ENCODE data around the gene ATCAY.
"Not testable (repeated sequence)": the region's sequence is repeated elsewhere in the genome, so short reads cannot be mapped to it uniquely, and the experiment has no call there.

The ATCAY gene

DNA sequence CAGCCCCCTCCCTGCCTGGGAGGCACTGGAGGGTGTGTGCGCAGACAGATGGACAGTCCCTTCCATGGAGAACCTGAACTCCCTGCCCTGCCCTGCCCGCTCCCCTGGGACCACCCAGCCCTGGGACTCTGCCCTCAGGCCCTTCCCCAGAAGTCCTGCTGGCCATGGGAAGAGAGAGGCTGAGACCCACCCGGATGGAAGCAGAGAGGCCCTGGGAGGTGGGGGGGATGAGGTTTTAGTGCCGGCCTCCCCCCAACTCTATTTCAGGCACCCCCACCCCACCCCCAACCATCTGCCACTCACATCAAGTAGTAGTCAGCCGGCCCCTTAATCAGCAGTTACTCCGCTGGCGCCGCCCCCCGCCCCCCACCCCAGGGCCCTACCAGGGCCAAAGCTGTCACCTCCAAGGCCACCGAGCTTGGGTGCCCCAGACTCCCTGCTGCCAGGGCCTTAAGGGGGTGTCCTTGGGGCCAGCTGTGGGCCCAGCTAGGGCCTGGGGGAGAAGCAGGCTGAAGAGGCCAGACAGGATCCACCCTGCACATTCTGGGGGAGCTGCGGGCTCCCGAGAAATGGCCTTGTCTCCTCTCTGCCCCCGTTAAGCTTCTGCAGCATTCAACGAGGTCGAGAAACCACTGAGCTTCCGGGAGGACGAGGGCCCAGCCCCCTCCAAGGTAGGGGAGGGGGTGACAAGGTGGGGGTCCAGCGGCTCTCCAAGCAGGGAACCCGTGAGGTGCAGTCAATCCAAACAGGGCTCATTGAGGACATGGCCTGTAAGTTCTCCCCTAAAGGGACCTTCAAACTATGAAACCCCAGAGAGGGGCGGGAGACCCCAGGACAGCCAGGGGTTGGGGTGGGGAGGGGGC, 69.7 kb downstream of the ATCAY start:
- DNase-seq (ENCODE audit: low spot score), result no peak

DNA sequence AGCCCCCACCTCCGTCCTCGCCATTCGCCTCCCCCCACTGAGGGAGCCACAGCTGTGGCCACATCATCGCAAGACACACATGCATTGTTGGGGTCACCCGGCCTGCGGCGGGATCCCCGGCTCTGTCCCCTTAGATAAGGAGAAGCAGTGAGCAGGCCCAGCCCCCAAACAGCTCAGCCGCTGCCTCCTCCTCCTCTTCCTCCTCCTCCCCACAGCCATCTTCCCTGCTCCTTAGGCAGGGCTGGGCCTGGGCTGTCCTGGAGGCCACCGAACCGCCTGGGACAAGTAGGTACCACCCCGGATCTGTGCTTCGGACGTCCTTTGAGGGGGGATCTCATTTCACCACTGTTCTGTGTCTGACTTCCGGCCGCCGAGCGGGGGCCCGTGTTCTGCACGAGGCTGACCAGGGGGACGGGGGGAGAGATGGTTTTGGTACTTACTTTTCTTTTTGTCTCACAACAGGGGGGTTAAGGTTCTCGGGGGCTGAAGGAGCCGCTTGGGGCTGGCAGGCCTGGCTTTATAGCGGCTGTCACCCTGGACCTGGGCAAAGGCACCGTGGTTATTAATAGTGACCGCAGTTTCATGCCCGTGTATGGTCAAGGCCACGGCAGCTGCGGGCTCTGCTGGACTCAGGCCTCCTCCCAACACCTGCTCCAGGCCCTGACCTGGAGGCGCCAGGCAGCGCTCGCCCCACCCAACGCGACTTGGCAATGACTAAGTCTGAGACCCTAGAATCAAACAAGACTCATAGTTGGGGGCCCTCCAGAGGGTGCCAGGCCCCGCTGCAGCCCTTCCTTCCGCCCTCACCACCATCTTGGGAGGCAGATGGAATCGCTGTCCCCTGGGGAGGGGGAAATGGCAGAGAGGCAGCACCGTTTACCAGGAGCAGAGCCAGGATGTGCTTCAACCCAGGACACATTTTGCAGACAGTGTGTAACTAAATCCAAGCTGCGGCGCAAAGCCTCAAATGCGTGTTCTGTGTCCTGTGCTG, 70.7 kb downstream of the ATCAY start:
- peak; percentile 63 for DNase-seq (ENCODE audit: low spot score)

DNA sequence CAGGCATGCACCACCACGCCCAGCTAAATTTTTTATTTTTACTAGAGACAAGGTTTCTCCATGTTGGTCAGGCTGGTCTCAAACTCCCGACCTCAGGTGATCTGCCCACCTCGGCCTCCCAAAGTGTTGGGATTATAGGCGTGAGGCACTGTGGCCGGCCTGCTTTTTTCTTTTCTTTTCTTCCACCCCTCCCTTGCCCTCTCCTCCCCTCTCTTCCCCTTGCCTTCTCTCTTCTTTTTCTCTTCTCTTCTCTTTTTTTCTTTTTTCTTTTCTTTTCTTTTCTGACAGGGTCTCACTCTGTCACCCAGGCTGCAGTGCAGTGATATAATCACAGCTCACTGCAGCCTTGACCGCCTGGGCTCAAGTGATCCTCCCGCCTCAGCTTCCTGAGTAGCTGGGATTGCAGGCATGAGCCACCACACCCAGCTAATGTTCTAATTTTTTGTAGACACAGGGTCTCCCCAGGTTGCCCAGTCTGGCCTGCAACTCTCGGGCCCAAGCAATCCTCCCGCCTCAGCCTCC, 72.3 kb downstream of the ATCAY start:
- DNase-seq (ENCODE audit: low spot score), result not testable (repeated sequence)

- no peak for DNase-seq (ENCODE audit: low spot score)
These were observed 73.6 kb downstream of the ATCAY start for GRCh38 chr19:3954107-3954506.

- DNase-seq (ENCODE audit: low spot score), result not testable (repeated sequence)
These were observed 74.8 kb downstream of the ATCAY start for GRCh38 chr19:3955276-3955675.

DNA sequence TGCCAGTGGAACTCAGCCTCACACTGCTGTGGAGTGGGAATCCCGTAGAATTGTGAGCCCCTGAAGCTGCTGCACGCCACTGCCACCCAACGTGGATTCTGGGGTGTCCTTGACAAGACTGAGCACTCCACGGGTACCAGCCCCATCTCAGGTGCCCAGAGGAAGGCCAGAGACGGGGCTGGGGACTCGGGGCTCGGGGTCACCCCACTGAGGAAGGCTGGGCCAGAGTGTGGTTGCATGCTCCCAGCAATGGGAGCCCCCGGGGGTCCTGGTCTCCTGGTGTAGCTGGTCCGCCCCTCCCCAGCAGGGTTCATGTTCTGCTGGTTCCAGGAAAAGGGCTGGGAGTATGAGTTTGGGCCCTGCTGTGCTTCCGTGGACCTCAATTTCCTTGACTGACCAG, 75.2 kb downstream of the ATCAY start:
- no peak for DNase-seq (ENCODE audit: low spot score)

DNA sequence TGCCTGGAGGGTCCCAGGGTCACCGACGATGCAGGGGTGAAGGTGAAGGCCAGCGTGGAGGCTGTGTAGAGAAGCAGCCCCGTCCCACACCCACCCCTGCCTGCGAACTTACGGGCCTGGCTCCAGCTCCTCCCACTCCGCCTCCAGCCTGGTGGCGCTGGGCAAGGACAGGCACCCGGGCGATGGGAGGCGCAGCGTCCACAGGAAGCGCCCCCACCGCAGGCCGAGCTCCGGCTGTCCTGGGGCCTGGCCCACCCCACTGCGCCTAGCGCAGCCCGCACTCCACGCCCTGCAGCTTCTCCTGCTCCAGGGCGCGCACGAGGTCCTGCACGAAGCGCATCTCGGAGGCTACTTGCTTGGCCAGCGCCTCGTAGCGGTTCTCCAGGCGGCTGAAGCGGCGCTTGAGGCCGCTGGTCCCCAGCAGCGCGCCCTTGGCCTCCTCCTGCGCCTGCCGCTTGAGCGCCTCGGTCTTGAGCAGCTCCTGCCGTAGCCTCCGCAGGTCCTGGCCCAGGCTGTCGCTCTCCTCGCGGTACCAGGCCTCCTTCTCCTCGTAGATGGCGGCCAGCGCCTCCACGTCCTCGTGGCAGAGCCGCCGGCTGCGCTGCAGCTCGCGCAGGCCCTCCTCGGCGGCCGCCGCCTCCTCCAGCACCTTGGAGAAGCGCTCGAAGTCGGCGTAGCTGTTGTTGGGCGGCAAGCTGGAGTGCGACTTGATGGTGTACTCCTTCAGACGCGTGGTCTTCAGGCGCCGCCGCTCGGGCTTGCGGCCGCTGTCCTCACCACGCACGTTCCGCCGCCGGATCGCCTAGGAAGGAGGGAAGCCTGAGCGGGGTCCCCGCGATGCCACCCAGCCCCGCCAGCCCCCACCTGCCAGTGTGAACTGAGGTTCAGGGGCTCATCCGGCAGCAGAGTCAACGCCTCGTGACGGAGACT, 78.6 kb downstream of the ATCAY start:
- DNase-seq (ENCODE audit: low spot score), result no peak

DNA sequence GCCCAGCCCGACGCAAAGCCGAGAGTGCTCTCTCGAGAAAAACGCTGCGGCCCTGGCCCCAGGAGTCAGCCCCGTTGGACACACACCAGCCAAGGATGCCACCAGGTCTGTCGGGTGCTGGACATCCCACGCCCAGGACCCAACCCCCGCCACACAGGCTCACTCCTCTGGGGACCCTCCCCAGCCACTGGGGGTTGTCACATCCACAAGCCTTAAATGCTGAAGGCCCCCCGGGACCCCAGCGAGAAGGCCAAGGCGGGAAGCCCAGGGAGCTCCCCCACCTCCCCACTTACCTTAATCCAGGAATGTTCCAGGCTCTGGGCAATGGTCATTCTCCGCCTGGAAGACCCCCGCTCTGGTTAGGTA, 79.3 kb downstream of the ATCAY start:
- DNase-seq (ENCODE audit: low spot score), result no peak

DNA sequence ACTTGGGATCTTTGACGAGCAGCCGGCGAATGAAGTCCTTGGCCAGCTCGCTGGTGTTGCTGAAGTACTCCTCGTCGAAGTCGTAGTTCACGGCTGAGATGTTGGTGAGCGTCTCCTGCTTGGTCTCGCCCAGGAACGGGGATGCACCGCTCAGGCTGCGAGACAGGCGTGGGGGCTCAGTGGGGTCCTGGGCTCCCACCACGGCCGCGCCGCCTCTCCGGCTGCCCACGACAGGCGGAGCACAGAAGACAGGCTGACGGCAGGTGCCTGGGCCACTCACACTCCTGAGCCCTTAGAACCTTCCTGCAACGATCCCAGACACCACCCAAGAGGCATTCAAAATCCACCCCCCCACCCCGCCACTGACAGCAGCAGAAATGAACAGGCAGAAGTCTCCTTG, 80.5 kb downstream of the ATCAY start:
- no peak for DNase-seq (ENCODE audit: low spot score)

DNA sequence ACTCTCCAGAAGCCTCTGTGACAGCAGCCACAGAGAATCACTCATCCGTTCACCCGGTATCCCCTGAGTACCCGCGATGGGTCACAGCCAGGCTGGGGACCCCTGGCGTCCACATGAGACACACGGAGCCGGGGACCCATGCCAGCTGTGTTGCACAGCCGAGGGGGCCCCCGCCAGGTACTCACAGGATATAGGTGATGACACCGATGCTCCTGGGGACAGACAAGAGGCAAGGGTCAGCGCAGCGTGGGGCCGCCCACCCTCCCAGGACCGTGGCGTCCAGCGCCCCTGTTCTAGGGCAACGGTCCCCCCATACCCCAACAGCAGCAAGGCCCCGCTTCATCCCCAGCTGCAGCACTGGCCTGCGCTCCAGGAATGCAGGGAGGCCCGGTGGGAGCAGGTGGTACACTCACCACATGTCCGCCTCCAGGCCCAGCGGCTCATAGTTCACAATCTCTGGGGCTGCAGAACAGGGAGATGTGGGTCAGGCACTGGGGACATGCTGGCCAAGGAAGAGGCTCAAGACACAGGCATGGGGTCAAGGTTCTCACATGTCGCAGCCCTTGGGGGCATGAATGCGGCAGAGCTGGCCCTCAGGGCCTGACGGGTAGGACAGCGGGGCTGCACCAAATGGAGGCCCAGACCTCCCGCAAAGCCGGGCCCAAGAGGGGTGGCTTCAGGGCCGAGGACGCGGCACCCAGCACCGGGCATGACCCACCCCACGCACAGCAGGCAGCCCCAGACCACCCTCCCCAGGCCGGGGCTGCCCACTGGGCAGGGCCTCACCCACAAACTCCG, 83.2 kb downstream of the ATCAY start:
- no peak for DNase-seq (ENCODE audit: low spot score)

GRCh38 chr19:3964256-3965194, 84.0 kb downstream of the ATCAY start:
- DNase-seq (ENCODE audit: low spot score), result no peak

DNA sequence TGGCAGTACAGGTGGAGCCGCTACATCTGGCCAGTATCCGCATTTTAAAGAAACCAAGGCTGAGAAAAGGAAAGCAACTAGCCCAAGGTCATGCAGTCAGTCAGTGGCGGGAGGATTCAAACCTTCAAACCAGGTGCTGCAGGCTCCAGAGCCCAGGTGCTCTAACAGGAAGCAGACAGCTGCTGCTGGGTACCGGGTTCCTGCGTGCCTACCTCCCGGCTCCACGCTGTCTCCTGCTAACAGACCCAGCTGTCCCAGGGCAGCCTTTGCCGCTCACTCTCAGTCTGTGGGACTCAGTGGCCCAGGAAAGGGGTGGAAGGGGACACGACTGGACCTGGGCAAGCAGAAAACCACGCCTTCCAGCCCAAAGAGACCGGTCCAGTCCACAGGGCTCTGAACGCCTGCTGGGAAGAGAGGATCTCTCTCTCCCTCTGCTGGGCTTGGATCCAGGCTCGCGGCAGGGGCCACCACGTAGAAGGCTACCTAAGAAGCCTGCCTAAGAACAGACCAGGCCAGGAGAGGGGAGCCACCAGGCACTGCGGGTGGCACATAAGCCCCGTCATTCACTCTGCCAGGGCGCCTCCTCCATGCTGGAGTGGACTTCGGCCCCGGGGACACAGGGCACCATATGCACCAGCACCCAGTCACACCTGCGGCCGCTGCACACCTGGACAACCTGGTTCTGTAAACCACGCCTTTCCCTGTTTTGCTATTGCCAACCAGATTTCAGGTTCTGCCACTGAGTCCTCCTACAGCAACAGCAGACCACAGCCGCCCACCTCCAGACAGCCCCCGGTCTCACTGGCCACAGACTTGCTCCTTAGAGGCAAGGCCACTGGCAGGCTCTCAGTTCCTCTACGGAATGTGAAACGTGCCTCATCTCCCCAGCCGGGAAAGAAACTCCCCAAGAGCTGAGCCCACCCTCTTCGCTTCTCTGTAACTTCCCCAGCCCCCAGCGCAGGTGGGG, 85.8 kb downstream of the ATCAY start:
- no peak for DNase-seq (ENCODE audit: low spot score)

DNA sequence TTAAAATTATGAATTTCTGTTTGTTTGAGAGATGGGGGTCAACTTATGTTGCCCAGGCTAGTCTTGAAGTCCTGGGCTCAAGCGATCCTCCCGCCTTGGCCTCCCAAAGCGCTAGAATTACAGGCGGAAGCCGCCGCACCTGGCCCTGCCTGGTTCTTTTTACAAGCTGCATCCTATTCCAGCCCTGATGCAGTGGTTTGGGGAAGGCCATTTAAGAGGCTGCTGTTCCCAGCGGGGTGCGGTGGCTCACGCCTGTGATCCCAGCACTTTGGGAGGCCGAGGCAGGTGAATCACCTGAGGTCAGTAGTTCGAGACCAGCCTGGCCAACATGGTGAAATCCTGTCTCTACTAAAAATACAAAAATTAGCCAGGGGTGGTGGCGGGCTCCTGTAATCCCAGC, 87.5 kb downstream of the ATCAY start:
- not testable (repeated sequence) for DNase-seq (ENCODE audit: low spot score)

- no peak for DNase-seq (ENCODE audit: low spot score)
These were observed 88.3 kb downstream of the ATCAY start for GRCh38 chr19:3968556-3969434.

DNA sequence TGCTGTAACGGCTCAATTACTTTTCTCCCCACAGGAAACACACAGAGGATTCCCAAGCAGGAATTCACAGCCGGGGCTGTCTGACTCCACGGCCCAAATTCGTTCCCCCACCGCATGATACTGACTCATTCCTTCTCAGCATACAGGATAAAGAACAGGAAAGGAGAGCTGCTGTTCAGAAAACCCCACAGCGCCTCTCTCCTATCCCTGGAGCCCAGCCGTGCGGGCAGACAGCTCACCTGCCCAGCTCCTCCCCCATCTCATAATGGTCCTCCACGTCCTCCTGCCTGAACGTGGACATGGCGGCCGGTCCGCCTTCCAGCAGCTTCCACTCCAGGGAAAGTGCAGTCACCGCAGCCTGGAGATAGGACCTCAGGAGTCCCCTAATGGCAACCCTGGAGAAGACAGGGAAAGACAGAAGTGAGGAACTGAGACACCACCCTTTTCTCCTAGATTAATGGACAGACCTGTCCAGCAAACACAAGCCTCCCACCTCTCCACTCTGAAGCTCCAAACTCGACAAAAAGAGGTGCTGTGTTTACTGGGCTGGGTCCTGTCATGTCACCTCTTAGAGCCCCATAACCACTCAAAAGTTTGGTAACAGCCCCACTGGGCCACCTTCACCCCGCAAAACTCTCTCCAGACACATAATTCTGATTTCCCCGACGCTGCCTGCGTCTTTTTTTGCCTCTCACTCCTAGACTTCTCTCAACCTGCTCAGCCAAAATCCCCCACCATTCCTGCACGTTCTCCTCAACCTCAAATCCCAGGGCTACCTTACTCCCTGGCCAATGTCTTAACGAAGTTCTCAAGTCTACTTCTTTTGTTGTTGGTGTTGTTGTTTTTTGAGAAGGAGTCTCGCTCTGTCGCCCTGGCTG, 89.2 kb downstream of the ATCAY start:
- DNase-seq (ENCODE audit: low spot score), result no peak

- no peak for DNase-seq (ENCODE audit: low spot score)
These were observed 89.9 kb downstream of the ATCAY start for GRCh38 chr19:3970313-3970807.
